Activated gamma-delta T cell treated with anti-CD3 and anti-CD28 coated beads, Interleukin-2, amount 50 U/mL, for 16 hours (primary cell): ENCODE results near the gene CCDC88C.
A peak's percentile ranks its signal among the peaks of the same experiment; 100 is the strongest.
"Not testable (repeated sequence)": the region's sequence is repeated elsewhere in the genome, so short reads cannot be mapped to it uniquely, and the experiment has no call there.

ENCODE experiments used
- DNase-seq: peaks from one replicate; pipeline ENCODE4 v3.0.0-alpha.2; 2020; ENCODE audit warnings: low read depth

The CCDC88C gene

GRCh38 chr14:91417120-91417982 lies at the start of gene CCDC88C:
Gene CCDC88C, minus strand, starts transcription at chr14:91417820. Its CDS starts 130 bp downstream, at chr14:91417690.
- DNase-seq, result peak; percentile 56

GRCh38 chr14:91466192-91466591 lies 48.6 kb upstream of the CCDC88C start:
- no peak for DNase-seq

DNA sequence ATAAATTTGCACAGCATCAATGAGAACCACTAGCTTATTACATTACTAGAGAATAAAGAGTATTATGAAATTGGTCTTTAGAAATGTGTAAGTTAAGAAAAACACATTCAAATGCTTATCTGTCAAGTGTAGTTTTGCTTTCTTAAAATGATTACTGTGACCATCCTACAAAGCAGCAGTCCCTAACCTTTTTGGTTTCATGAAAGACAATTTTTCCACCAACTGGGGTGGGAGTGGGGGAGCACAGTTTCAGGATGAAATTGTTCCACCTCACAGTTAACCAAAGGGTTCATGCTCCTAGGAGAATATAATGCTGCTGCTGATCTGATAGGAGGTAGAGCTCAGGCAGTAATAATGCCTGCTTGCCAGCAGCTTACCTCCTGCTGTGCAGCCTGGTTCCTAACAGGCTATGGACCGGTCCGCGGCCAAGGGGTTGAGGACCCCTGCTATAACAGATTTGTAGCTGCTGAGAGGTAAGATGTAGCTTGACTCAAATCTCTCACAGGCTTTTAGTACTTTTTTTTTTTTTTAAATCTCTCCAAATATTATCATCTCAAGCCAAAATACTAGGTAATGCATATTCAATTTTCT lies 47.1 kb upstream of the CCDC88C start:
- no peak for DNase-seq

- DNase-seq, result no peak
Measured at GRCh38 chr14:91458612-91459011, 41.0 kb upstream of the CCDC88C start.

GRCh38 chr14:91456283-91456682 lies 38.7 kb upstream of the CCDC88C start:
- no peak for DNase-seq

DNA sequence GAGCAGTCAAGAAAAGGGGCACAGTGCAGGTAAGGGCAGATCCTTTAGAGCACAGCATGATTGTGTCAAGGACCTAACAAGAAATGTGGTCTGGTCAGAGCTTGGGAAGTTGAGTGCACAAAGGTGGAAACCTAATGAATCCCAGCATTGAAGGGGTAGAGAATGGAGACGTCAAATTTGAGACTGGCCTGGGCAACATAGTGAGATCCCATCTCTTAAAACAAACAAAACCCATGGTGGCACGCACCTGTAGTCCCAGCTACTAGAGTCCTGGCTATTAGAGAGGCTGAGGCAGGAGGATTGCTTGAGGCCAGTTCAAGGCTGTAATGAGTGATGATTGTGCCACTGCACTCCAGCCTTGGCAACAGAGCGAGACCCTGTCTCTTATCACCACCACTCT lies 37.0 kb upstream of the CCDC88C start:
- DNase-seq, result no peak

GRCh38 chr14:91454155-91454554 lies 36.5 kb upstream of the CCDC88C start:
- no peak for DNase-seq

DNA sequence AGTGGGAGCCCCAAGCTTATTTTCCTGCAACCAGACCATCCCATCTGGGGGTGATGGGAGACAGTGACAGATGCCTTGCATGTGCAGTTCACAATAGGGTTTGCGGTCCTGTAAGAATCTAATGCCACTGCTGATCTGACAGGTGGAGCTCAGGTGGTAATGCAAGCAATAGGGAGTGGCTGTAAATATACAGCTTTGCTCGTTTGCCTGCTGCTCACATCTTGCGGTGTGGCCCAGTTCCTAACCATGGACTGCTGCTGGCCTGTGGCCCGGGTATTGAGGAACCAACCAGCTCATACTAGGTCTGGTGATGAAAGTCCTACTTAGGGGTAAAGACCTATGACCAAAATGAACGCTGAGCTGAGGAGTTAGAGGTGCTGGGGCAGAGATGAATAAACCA lies 36.1 kb upstream of the CCDC88C start:
- no peak for DNase-seq

GRCh38 chr14:91444335-91445020 lies 26.9 kb upstream of the CCDC88C start:
- no peak for DNase-seq

DNA sequence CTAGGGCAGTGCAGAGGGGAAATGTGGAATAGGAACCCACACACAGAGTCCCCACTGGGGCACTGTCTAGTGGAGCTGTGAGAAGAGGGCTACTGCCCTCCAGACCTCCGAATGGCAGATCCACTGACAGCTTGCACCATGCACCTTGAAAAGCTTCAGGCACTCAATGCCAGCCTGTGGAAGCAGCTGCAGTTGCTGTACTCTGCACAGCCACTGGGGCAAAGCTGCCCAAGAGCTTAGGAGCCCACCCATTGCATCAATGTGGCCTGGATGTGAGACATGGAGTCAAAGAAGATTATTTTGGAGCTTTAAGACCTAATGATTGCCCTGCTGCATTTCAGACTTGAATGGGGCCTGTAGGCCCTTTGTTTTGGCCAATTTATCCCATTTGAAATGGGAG lies 21.7 kb upstream of the CCDC88C start:
- no peak for DNase-seq

GRCh38 chr14:91438845-91439244 lies 21.2 kb upstream of the CCDC88C start:
- DNase-seq, result no peak

DNA sequence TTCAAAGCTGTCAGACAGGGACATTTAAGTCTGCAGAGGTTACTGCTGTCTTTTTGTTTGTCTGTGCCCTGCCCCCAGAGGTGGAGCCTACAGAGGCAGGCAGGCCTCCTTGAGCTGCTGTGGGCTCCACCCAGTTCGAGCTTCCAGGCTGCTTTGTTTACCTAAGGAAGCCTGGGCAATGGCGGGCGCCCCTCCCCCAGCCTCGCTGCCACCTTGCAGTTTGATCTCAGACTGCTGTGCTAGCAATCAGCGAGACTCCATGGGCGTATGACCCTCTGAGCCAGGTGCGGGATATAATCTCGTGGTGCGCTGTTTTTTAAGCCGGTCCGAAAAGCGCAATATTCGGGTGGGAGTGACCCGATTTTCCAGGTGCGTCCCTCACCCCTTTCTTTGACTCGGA lies 18.6 kb upstream of the CCDC88C start:
- DNase-seq, result not testable (repeated sequence)

GRCh38 chr14:91429385-91429784 lies 11.8 kb upstream of the CCDC88C start:
- DNase-seq, result no peak

GRCh38 chr14:91428931-91429330 lies 11.3 kb upstream of the CCDC88C start:
- DNase-seq, result not testable (repeated sequence)

DNA sequence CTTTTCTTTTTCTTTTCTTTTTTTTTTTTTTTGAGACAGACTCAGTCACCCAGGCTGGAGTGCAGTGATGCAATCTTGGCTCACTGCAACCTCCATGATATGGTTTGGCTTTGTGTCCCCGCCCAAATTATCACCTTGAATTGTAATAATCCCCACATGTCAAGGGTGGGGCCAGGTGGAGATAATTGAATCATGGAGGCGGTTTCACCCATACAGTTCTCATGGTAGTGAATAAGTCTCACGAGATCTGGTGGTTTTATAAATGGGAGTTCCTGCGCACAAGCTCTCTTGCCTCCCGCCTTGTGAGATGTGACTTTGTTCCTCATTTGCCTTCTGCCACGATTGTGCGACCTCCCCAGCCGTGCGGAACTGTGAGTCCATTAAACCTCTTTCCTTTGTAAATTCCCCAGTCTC lies 7.9 kb upstream of the CCDC88C start:
- DNase-seq, result not testable (repeated sequence)

GRCh38 chr14:91424813-91425530 lies 7.4 kb upstream of the CCDC88C start:
- DNase-seq, result no peak

DNA sequence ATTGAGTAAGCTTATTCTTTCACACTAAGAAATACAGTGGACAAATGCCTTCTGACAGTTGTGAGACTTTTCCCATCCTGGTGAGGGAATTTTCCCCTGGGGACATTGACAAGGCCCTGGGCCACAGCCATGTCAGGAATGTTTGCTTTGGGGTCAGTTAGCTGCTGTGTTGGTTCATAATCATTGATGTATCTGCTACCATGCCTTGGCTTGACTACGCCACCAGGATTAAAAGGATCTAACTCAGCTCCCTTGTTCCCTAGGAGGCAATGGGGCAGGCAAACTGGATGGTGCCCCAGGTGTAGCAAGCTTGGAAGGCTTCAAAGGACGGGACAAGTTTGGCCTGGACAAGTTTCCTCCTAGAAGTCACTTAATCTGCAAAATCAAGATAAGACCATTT lies 3.1 kb upstream of the CCDC88C start:
- DNase-seq, result no peak

GRCh38 chr14:91419451-91419850 lies 1.8 kb upstream of the CCDC88C start:
- no peak for DNase-seq

- DNase-seq, result no peak
Measured at GRCh38 chr14:91419044-91419397, 1.4 kb upstream of the CCDC88C start.

DNA sequence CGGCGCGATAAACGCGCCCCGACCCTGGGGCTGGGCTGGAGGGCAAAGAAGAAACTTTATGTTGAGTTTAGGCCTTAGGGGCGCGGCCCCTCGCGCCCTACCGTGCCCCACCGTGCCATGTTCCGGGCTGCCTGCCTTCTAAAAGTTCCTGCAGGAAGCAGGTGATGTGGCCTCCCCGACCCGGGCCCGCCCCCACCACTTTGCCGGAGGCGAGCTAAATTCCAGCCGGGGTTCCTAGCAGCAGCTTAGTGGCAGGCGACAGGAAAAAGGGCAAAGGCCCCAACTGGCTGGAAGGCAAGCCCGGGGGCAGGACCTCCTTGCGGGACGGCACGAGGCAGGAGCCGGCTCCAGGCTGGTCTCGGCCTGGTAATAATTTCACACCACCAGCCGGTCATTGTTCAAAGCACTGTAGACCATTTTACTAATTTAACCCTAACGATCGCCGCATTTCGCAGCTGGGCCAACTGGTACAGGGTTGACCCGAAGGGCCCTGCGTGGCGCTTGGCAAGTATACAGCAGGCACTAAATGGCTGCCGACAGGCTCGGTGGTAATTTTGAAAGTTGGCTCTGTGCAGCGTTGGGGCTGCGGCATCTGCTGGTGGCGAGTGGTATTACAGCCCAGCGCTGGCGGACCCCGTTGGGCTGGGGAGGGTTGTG lies 895 bp upstream of the CCDC88C start:
- peak; percentile 77 for DNase-seq

DNA sequence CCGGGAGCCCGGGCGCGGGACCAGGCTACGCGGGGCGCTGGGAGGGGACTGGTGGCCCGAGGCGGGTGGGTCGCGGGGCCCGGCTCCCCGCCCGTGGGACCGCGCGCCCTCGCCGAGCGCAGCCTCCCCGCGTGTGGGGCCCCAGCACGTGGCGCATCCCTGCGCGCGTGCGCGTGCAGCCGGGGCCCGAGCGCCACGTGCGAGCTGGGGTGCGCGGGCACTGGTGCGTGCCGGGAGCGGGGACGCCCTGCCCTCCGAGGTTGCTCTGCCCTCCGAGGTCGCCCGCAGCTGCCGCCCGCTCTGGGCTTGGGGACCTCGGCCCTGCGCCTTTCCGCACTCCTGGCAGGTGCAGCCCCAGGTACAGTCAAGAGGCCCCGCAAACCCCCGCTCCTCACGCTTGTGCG lies 365 bp upstream of the CCDC88C start:
- DNase-seq, result no peak

DNA sequence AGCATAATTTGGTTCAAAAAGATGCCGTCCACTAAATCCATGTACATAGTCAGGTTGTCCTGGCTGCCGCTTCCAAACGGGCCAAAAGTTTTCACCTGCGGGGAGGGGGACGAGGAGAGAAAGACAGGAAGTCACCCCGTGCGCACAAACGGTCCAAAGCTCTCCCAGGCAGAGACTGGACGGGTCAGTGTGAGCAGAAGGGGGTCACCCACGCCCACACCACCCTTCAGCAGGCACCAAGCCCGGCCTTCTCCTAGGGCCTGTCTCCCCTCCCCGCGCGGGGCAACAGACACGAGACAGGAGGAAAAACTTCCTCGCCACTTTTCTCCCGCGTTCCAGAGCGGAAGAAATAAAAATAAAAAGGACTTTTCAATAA lies 888 bp downstream of the CCDC88C start:
- no peak for DNase-seq
